HUES64 (cell line): ENCODE data around the gene C4orf50.
"Not testable (repeated sequence)": the region's sequence is repeated elsewhere in the genome, so short reads cannot be mapped to it uniquely, and the experiment has no call there.

Source experiments
- H3K27ac ChIP-seq: 2 replicates; pipeline ENCODE4 v1.7.0; 2013; ENCODE audit warnings: low read depth, low read length, inconsistent platforms
- H3K27me3 ChIP-seq: 2 replicates; pipeline ENCODE4 v1.6.1; 2013; ENCODE audit warnings: mild to moderate bottlenecking, low read length; ENCODE audit not compliant: insufficient read depth
- H3K36me3 ChIP-seq: 2 replicates; pipeline ENCODE4 v1.6.1; 2013; ENCODE audit warnings: mild to moderate bottlenecking, low read length; ENCODE audit not compliant: insufficient read depth
- H3K4me1 ChIP-seq: 2 replicates; pipeline ENCODE4 v1.6.1; 2013; ENCODE audit warnings: mild to moderate bottlenecking, low read length, moderate library complexity; ENCODE audit not compliant: insufficient read depth
- H3K4me3 ChIP-seq: 2 replicates; pipeline ENCODE4 v1.5.1; 2013; ENCODE audit warnings: mild to moderate bottlenecking, low read length, moderate library complexity
- H3K9ac ChIP-seq: 2 replicates; pipeline ENCODE4 v1.6.1; 2013; ENCODE audit warnings: mild to moderate bottlenecking, low read depth, low read length
- H3K9me3 ChIP-seq: 2 replicates; pipeline ENCODE4 v1.6.1; 2013; ENCODE audit warnings: low read depth, low read length; ENCODE audit not compliant: insufficient read depth
- WGBS: fragments of 150-250, 120-280 bp; methylation state at CpG from one replicate; pipeline ENCODE4 v1.1.7; 2013; ENCODE audit warnings: missing lambda C conversion rate; 5-methylcytosine and 5-hydroxymethylcytosine counted together

C4orf50 gene

GRCh38 chr4:6001680-6002491 lies 16.3 kb downstream of the C4orf50 start:
- no peaks in the 10 kb centered on the region for H3K9me3 ChIP-seq
- no peaks in the 10 kb centered on the region for H3K36me3 ChIP-seq
- H3K4me1 ChIP-seq: 0 out of 2 replicates have a peak, but pooled peaks cover 4% of the 10 kb centered on the region
- H3K27ac ChIP-seq: no peak overlapping the region
- 87% methylated on average over 6 of the region's 6 CpGs for WGBS
- H3K4me3 ChIP-seq: no peak overlapping the region
- no peak overlapping the region for H3K9ac ChIP-seq
- peaks cover 10% of the 10 kb centered on the region for H3K27me3 ChIP-seq

GRCh38 chr4:5999830-6000365 lies 18.3 kb downstream of the C4orf50 start:
- no peak overlapping the region for H3K27ac ChIP-seq
- H3K9ac ChIP-seq: no peak overlapping the region
- WGBS: 92% methylated on average over 9 of the region's 9 CpGs
- H3K4me1 ChIP-seq: no peaks in the 10 kb centered on the region
- no peaks in the 10 kb centered on the region for H3K9me3 ChIP-seq
- H3K4me3 ChIP-seq: no peak overlapping the region
- H3K27me3 ChIP-seq: no peaks in the 10 kb centered on the region
- no peaks in the 10 kb centered on the region for H3K36me3 ChIP-seq

GRCh38 chr4:5999356-5999755 lies 18.9 kb downstream of the C4orf50 start:
- Histone ChIP-seq H3K4me3 (no peak overlapping the region), H3K36me3 (no peaks in the 10 kb centered on the region), H3K9me3 (no peaks in the 10 kb centered on the region), H3K27ac (no peak overlapping the region), H3K9ac (no peak overlapping the region), H3K27me3 (no peaks in the 10 kb centered on the region), H3K4me1 (no peaks in the 10 kb centered on the region)
- 84% methylated on average over 6 of the region's 6 CpGs for WGBS

GRCh38 chr4:5998333-5998936 lies 19.8 kb downstream of the C4orf50 start:
- H3K36me3 ChIP-seq: no peaks in the 10 kb centered on the region
- 15% methylated on average over 9 of the region's 9 CpGs for WGBS
- no peak overlapping the region for H3K27ac ChIP-seq
- H3K9me3 ChIP-seq: no peaks in the 10 kb centered on the region
- no peak overlapping the region for H3K4me3 ChIP-seq
- no peaks in the 10 kb centered on the region for H3K27me3 ChIP-seq
- no peak overlapping the region for H3K9ac ChIP-seq
- H3K4me1 ChIP-seq: no peaks in the 10 kb centered on the region

- H3K27me3 ChIP-seq: no peaks in the 10 kb centered on the region
- H3K9ac ChIP-seq: no peak overlapping the region
- no peak overlapping the region for H3K4me3 ChIP-seq
- no peaks in the 10 kb centered on the region for H3K9me3 ChIP-seq
- no peak overlapping the region for H3K27ac ChIP-seq
- 80% methylated on average over 4 of the region's 4 CpGs for WGBS
- H3K36me3 ChIP-seq: no peaks in the 10 kb centered on the region
- no peaks in the 10 kb centered on the region for H3K4me1 ChIP-seq
These were observed 21.6 kb downstream of the C4orf50 start for GRCh38 chr4:5996641-5997040.

GRCh38 chr4:5995901-5996623 lies 22.2 kb downstream of the C4orf50 start:
- Histone ChIP-seq H3K9me3 (no peaks in the 10 kb centered on the region), H3K27me3 (no peaks in the 10 kb centered on the region), H3K4me3 (no peak overlapping the region), H3K9ac (no peak overlapping the region), H3K27ac (no peak overlapping the region), H3K36me3 (no peaks in the 10 kb centered on the region), H3K4me1 (no peaks in the 10 kb centered on the region)
- 81% methylated on average over 19 of the region's 19 CpGs for WGBS

- WGBS: 85% methylated on average over 23 of the region's 23 CpGs
- Histone ChIP-seq H3K4me1 (no peaks in the 10 kb centered on the region), H3K27ac (no peak overlapping the region), H3K9me3 (no peaks in the 10 kb centered on the region), H3K36me3 (no peaks in the 10 kb centered on the region), H3K27me3 (no peaks in the 10 kb centered on the region), H3K9ac (no peak overlapping the region), H3K4me3 (no peak overlapping the region)
These were observed 24.1 kb downstream of the C4orf50 start for GRCh38 chr4:5993876-5994811.

GRCh38 chr4:5993346-5993745 lies 24.9 kb downstream of the C4orf50 start:
- H3K27me3 ChIP-seq, H3K4me3 ChIP-seq, H3K9ac ChIP-seq, H3K27ac ChIP-seq, H3K9me3 ChIP-seq, H3K36me3 ChIP-seq, H3K4me1 ChIP-seq: not testable (repeated sequence)
- 92% methylated on average over 9 of the region's 9 CpGs for WGBS

GRCh38 chr4:5992828-5993321 lies 25.4 kb downstream of the C4orf50 start:
- Histone ChIP-seq H3K36me3 (no peaks in the 10 kb centered on the region), H3K4me1 (no peaks in the 10 kb centered on the region), H3K9ac (no peak overlapping the region), H3K9me3 (no peaks in the 10 kb centered on the region), H3K27ac (no peak overlapping the region), H3K4me3 (no peak overlapping the region), H3K27me3 (no peaks in the 10 kb centered on the region)
- WGBS: 90% methylated on average over 11 of the region's 11 CpGs

GRCh38 chr4:5992171-5992827 lies 25.9 kb downstream of the C4orf50 start:
- Histone ChIP-seq H3K4me1 (no peaks in the 10 kb centered on the region), H3K36me3 (no peaks in the 10 kb centered on the region), H3K27me3 (no peaks in the 10 kb centered on the region), H3K9ac (no peak overlapping the region), H3K9me3 (no peaks in the 10 kb centered on the region), H3K4me3 (no peak overlapping the region), H3K27ac (no peak overlapping the region)
- 93% methylated on average over 16 of the region's 17 CpGs for WGBS
